RCC 7860 (cell line): ENCODE measurements around the gene OSCP1.

Source experiments
- DNase-seq: peaks from one replicate; pipeline ENCODE4 v3.0.0-alpha.2; 2015; ENCODE audit warnings: low spot score
- FAIRE-seq: peaks from 2 replicates; lab custom pipeline; 2012; peaks lifted over from hg19 to GRCh38; lab: Jason Lieb, UNC

The OSCP1 gene

GRCh38 chr1:36475341-36475740 is 25.1 kb upstream of the OSCP1 start:
- FAIRE-seq (no peak), DNase-seq (no peak)

DNA sequence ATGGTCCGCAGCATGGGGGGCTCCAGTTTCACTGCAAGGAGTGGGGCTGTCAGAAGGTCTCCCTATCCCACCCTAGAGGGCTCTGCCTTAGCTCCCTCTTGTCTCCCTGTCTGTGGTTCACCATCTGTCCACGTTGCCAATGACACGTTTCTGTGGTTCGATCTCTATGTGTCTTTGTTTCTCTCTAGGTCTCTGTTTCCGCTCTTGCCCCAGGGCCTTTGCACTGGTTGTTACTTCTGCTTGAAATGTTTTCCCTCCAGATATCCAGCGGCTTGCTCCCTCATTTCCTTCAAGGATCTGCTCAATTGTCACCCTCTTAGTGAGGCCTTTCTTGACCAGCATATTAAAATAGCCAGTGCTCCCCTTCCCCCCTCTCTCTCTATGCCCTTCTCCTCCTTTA is 22.4 kb upstream of the OSCP1 start:
- DNase-seq = no peak
- FAIRE-seq = no peak

DNA sequence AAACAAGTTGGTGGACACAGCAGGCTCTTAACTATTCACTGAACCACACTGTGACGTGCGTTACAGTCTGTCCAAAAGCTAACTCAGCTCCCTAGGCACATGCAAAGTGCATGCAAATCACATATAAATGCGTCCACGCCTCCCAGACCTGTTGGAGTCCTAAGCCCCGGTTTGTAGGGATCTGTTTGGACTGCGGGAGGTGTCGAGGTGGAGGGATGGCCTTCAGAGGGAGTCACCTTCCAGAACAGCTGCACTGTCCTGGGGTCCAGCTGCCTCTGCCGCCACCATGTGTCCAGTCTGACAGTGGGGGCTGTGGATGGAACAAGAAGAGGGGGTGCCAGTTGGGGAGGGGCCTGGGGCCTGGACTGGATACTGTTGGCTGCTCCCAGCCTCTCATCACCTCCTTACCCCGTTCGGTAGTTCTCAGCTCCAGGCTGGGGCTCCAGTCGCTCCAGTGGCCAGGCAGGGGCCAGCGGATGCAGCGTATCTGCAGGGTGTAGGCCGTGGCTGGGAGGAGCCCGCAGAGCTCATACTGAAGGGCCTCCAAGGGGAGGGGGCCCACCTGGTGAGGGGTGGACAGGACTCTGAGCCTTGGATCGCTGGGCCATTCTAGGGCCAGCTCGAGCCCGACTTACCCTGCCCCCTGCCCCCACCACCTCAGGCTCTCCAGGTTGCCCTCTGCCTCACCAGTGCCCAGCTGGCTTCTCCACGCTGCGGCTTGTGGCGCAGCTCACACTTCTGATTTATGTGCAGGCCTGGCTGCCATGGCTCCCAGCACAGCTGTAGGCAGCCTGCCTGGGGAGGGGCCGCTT is 21.8 kb upstream of the OSCP1 start:
- FAIRE-seq (no peak), DNase-seq (no peak)

GRCh38 chr1:36469163-36469562 is 18.9 kb upstream of the OSCP1 start:
- no peak for DNase-seq
- no peak for FAIRE-seq

DNA sequence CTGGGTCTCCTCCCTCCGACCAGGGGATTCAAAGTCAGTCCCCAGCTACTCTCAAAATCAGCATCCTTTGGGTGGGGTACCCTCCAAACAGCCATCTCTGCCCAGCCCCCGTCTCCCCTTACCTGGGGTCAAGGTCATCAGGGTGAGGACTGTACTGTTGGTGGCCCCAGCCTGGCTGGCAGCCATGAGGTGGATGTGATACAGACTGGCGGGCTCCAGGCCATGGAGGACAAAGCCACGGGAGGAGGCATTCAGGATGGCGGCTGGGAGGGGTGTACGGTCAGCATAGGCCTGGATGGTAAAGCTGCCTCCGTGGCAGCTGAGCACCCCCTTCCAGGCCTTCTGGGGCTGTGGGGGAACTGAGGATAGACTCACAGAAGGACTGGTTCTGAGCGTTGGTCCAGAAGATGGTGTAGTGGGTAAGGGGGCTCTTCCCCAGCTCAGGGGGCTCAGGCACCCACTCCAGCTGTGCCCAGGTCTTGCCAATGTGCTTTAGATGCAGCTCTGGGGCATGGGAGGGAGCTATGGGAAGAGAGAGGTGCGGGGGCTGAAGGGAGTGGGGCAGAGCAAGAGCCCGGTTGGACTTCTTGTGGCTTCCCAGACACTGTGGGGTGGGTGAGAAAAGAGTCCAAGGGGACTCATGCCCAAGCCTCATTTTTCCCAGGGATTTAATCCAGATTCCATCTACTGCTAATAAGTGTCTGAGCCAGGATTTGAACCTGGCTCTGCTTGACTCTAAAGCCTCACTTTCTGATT is 17.6 kb upstream of the OSCP1 start:
- DNase-seq = no peak
- FAIRE-seq = no peak

DNA sequence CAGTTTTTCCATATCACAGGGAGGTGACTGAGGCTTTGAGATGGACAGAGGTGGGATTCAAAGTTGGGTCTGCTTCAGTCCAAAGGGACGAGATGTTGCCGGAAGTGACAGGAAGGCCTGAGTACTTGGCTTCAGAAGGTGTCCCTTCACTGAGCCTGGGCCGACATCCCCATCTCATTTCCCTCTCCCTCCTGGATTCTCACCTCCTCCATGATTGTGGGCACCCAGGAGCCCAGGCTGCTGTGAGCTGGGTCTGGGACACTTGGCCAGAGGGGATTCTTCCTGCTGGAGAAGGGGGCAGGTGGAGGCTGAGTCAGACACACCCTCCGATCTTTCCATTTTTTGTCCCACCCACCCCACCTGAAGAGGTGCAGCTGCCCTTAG is 16.8 kb upstream of the OSCP1 start:
- FAIRE-seq (no peak), DNase-seq (no peak)

- DNase-seq (no peak), FAIRE-seq (no peak)
These were observed 16.2 kb upstream of the OSCP1 start for GRCh38 chr1:36466370-36467026.

- no peak for FAIRE-seq
These were observed 15.6 kb upstream of the OSCP1 start for GRCh38 chr1:36465731-36466369.

DNA sequence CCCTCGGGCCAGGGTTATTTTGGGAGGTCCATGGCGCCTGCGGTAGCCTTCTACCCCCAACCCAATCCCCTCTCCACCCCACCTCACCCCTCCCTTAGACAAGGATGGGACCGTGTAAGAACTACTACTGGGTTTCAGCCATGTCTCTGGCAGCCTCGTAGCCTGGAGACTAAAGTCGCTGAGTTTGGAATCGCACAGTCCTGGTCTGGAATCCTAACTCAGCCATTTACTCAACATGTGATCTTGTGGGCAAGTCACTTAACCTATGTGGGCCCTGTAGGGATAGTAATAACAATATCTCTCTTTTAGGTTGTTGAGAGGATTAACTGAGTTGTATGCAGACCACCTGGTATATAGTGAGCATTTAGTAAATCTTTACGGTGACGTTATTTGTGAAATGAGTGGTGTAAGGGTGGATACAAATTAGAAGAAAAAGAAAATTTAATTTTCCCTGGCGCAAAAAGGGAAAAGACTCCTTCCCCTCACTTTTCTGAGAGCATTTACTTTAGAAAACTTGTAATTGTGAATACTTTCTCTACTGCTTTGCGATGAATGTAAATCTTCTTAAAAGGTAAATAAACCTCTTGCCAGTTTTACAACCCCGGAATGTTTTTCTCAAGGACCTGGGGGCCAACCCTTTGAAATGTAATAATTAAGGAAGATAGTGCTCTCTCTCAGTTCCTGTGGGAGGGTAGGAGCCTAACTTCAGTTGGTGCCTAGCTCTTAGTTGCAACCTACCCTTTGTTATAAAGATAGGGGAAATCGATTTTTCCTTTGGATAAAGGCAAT is 14.5 kb upstream of the OSCP1 start:
- FAIRE-seq (no peak), DNase-seq (no peak)

More at GRCh38 chr1:36465731-36466369, 15.6 kb upstream of the OSCP1 start:
- no peak for DNase-seq

GRCh38 chr1:36463803-36464604 is 13.8 kb upstream of the OSCP1 start, which contains the start of gene MRPS15:
Gene MRPS15, minus strand, starts transcription at chr1:36464384. Its CDS starts 109 bp downstream, at chr1:36464275.
- peak; percentile 45 for FAIRE-seq
- DNase-seq = peak; percentile 86

DNA sequence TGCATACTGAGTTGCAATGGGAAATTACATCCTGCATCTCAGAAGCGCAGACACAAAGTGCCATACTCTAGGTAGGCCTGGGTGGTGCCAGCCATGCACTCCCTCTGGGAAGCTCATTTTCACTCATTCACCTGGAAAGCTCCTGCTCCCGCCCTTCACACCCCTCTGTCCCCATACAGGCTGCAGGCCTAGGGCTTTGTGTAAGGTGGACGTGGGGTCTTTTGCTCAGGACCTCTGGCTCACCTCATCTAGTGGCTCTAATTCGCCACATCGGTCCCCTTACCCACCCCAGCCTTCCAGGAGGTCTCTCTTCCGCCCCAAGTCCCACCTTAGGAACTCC is 13.2 kb upstream of the OSCP1 start:
- no peak for FAIRE-seq
- no peak for DNase-seq

GRCh38 chr1:36458910-36459309 is 8.7 kb upstream of the OSCP1 start:
- DNase-seq (peak; percentile 10), FAIRE-seq (no peak)

DNA sequence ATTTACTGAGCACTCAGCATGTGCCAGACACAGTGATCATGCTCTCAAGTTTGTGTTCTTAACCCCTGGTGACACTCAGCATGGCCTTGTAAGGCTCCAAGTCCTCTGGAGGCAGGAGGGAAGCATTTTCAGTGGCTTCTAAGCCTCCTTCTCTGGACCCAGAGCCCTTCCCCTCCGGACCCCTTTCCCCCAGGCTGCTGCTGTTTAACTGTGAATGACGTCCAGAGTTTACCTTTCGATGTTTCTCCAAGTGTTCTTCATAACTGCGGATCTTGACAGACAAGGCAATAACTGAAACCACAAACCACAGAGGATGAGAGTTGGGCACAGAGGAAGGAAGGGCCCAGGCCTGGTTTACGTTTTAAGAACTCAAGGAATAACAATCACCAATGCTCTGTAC is 7.4 kb upstream of the OSCP1 start:
- DNase-seq (no peak), FAIRE-seq (no peak)

GRCh38 chr1:36456391-36456928 is 6.2 kb upstream of the OSCP1 start:
- FAIRE-seq (no peak), DNase-seq (no peak)

DNA sequence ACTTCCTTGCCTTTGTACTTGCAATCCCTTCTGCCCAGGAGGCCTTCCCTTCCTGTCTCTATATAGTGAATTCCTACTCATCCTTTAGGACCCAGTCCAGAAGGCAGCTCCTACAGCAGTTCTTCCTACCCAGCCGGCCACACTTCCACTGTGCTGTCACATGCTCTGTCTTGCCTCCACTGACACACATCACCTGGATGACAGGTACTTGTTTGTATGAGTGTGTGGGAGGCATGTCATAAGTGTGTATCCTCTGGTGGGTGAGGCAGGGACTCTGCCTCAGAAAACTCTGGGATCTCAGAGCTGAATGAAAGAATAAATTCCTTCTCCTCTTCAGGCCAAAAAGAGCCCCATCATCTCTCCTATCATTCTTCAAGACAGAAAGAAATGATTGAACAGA is 5.1 kb upstream of the OSCP1 start:
- DNase-seq (no peak), FAIRE-seq (no peak)

GRCh38 chr1:36453600-36454388 is 3.5 kb upstream of the OSCP1 start:
- no peak for FAIRE-seq
- no peak for DNase-seq

DNA sequence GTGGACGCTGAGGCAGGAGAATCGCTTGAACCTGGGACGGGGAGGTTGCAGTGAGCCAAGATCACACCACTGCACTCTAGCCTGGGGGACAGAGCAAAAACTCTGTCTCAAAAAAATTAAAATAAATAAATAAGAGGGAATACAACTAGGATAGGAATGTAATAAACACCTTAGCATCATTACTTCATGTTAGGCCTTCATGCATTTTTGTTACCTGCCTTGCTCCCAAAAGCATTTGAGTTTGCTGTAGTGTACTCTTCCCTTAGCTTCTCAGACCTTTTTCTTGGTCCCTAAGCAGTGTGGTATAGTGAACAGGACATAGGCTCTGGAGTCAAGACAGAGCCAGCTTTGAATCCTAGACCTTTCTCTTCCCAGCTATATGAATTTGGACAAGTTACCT is 2.8 kb upstream of the OSCP1 start:
- DNase-seq = no peak
- FAIRE-seq = no peak

DNA sequence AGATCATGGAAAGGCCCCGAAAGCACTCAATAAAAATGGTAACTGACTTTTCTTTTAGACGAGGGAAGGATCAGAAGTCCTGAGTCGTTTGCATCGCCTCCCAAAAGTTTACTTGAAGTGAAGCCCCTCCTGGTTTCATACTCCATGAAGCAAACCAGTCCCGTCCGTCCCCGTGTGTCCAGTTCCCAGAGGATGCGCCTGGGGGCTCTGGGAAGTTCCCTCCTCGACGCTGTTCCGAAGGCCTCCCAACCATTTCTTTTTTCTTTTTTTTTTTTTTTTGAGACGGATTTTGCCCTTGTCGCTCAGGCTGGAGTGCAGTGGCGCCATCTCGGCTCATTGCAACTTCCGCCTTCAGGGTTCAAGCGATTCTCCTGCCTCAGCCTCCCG is 661 bp upstream of the OSCP1 start:
- no peak for FAIRE-seq
- no peak for DNase-seq
